ENCODE measurements around the gene PCSK7.

PCSK7 gene

GRCh38 chr11:117181586-117182550, 50.0 kb downstream of the PCSK7 start:
- DNase-seq: no peak

GRCh38 chr11:117180661-117181585, 51.0 kb downstream of the PCSK7 start:
- no peak for DNase-seq

GRCh38 chr11:117180020-117180419, 51.9 kb downstream of the PCSK7 start:
- no peak for DNase-seq

- peak; percentile 57 for DNase-seq
Observed at GRCh38 chr11:117179048-117179999, 52.5 kb downstream of the PCSK7 start.

- DNase-seq: peak; percentile 77
Observed at GRCh38 chr11:117178210-117179034, 53.5 kb downstream of the PCSK7 start, which contains the start of gene SIDT2. SIDT2 (plus strand) TSS chr11:117178743; CDS start chr11:117179264, 521 bp downstream.

- no peak for DNase-seq
Observed at GRCh38 chr11:117177534-117178209, 54.2 kb downstream of the PCSK7 start.

GRCh38 chr11:117176186-117176585, 55.7 kb downstream of the PCSK7 start:
- no peak for DNase-seq

GRCh38 chr11:117175781-117176180, 56.1 kb downstream of the PCSK7 start:
- no peak for DNase-seq

- DNase-seq: no peak
Observed at GRCh38 chr11:117175104-117175503, 56.8 kb downstream of the PCSK7 start.

GRCh38 chr11:117172724-117173421, 59.0 kb downstream of the PCSK7 start:
- no peak for DNase-seq

- no peak for DNase-seq
Observed at GRCh38 chr11:117171404-117172061, 60.3 kb downstream of the PCSK7 start.

GRCh38 chr11:117171007-117171403, 60.9 kb downstream of the PCSK7 start:
- DNase-seq: no peak

- DNase-seq: no peak
Observed at GRCh38 chr11:117170210-117170609, 61.7 kb downstream of the PCSK7 start.

GRCh38 chr11:117169736-117170135, 62.1 kb downstream of the PCSK7 start:
- no peak for DNase-seq

GRCh38 chr11:117166491-117166890, 65.4 kb downstream of the PCSK7 start:
- DNase-seq: no peak

- DNase-seq: no peak
Observed at GRCh38 chr11:117160826-117161225, 71.0 kb downstream of the PCSK7 start.

- no peak for DNase-seq
Observed at GRCh38 chr11:117159892-117160291, 72.0 kb downstream of the PCSK7 start.

GRCh38 chr11:117157507-117157906, 74.4 kb downstream of the PCSK7 start:
- DNase-seq: no peak

GRCh38 chr11:117154468-117154867, 77.4 kb downstream of the PCSK7 start:
- DNase-seq: no peak
